GM13977 (cell line): ENCODE results near the gene KRTAP26-1.

ENCODE experiments used
- DNase-seq: peaks from one replicate; pipeline ENCODE4 v3.0.0; 2012; ENCODE audit warnings: low spot score
- CTCF ChIP-seq: IDR thresholded peaks from 2 replicates; pipeline ENCODE4 v1.5.1; 2012; ENCODE audit warnings: mild to moderate bottlenecking, control low read depth; ENCODE audit not compliant: insufficient read depth; ENCODE audit errors: extremely low read depth, missing control alignments
- in situ Hi-C: fragments of 300-500 bp; cut with MboI; formaldehyde crosslinking; loops from one replicate; pipeline ENCODE4 v1.12.0; 2022; ENCODE audit warnings: low sequenced_read_pairs, low pct_unique_long_range_greater_than_20kb, mixed read lengths, inconsistent platforms; ENCODE audit not compliant: unreplicated experiment

KRTAP26-1 gene

GRCh38 chr21:30333736-30334135, 13.6 kb upstream of the KRTAP26-1 start:
- DNase-seq, result no peak
- in situ Hi-C loops, result no loop called here
- no peak for TF ChIP-seq CTCF

- TF ChIP-seq CTCF, result no peak
- in situ Hi-C loops, result no loop called here
Measured at GRCh38 chr21:30332681-30333080, 12.6 kb upstream of the KRTAP26-1 start.

GRCh38 chr21:30329203-30329875, 9.2 kb upstream of the KRTAP26-1 start:
- no peak for DNase-seq
- TF ChIP-seq CTCF, result no peak
- in situ Hi-C loops, result no loop called here

More at GRCh38 chr21:30332681-30333080, 12.6 kb upstream of the KRTAP26-1 start:
- DNase-seq, result no peak

DNA sequence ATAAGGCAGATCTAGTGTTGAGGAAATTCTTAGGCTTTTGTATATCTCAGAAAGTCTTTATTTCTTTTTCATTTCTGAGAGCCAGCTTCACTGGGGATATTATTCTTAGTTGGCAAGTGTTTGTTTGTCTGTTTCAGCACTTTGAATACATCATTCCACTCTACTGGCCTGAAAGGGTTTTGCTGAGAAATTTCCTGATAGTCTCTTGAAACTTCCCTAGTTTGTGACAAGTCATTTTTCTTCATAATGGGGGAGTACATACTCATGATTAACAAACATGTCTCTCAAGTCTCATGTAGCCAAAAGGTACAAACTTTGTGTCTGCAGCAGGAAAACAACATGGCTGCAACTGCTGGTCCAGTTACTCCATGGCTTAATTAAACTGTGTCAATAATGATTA, 6.3 kb upstream of the KRTAP26-1 start:
- in situ Hi-C loops, result no loop called here
- no peak for DNase-seq
- TF ChIP-seq CTCF, result no peak

- TF ChIP-seq CTCF, result no peak
- DNase-seq, result no peak
- in situ Hi-C loops, result no loop called here
Measured at GRCh38 chr21:30315701-30316100, 4.4 kb downstream of the KRTAP26-1 start.

DNA sequence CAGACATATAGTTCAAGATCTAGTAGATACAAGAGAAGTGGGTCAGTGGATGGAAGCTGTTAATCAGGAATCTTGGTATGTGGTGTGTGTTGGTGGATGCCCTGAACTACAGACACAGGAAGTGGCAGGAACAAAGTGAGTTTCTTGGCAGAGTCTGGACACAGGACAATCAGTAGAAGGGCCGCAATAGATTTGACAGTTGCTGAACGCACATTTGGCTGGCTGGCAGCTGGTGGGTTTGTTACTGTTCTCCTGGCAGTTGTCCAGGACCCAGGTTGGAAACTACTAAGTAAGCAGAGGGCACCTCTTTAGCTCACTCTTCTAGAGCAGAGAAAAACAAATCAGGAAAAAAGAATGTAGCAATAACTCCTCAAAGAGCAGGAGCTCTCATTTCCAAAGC, 13.2 kb downstream of the KRTAP26-1 start:
- DNase-seq, result no peak
- in situ Hi-C loops, result no loop called here
- no peak for TF ChIP-seq CTCF
